ENCODE results near the gene TRMT61A. TPM values are rescaled to one million over a fixed set of nuclear protein-coding genes. Genes with fewer than 3 reads are reported as not detected.

TRMT61A gene
- total RNA-seq, 1 donor from 2014 or later, result 13.7 TPM

Other genes with a start within 250 kb of the TRMT61A start
- gene EIF5, start 195.0 kb upstream of the TRMT61A start, total RNA-seq, result 261 TPM in 2 replicates
- 81.4 and 84.1 TPM in 2 replicates for gene MARK3, start 143.8 kb upstream of the TRMT61A start, total RNA-seq
- 14.0 and 15.3 TPM in 2 replicates for gene CKB, start 6.4 kb upstream of the TRMT61A start, total RNA-seq
- gene BAG5, start 33.5 kb downstream of the TRMT61A start, total RNA-seq, result 28.2 and 29.2 TPM in 2 replicates
- gene COA8, start 33.8 kb downstream of the TRMT61A start, total RNA-seq, result 31.9 and 33.5 TPM in 2 replicates
- 161 and 169 TPM in 2 replicates for gene KLC1, start 100.0 kb downstream of the TRMT61A start, total RNA-seq
- 52.9 and 53.7 TPM in 2 replicates for gene XRCC3, start 186.3 kb downstream of the TRMT61A start, total RNA-seq
- 24.6 and 27.5 TPM in 2 replicates for gene ZFYVE21, start 186.6 kb downstream of the TRMT61A start, total RNA-seq